Esophagus muscularis mucosa (tissue), 4 donors: Measurements from ENCODE around the gene ASAH2B.
"Not testable (repeated sequence)": the region's sequence is repeated elsewhere in the genome, so short reads cannot be mapped to it uniquely, and the experiment has no call there.

Experiments used
- EP300 ChIP-seq: sonication (generic); formaldehyde crosslinking; IDR thresholded peaks from one replicate; pipeline ENCODE4 v1.6.1; 2017; ENCODE audit warnings: antibody characterized with exemption
- POLR2A ChIP-seq: fragments of 450-650 bp; IDR thresholded peaks from one replicate; pipeline ENCODE4 v1.6.1; 2017; ENCODE audit warnings: antibody characterized with exemption, moderate library complexity, mild to moderate bottlenecking, low read depth
- POLR2AphosphoS5 ChIP-seq, 2 donors: sonication (generic); formaldehyde crosslinking; IDR thresholded peaks; one replicate each; pipeline ENCODE4 v1.6.1; 2017; ENCODE audit warnings: antibody characterized with exemption in 2 of 2
- TF ChIP-seq, protein P1 (sequence below), 3 experiments: fragments of 200-600 bp in 2 of 3; fragments of 450-650 bp in 1 of 3; sonication (generic) in 2 of 3; IDR thresholded peaks; one replicate each; pipeline ENCODE4 v1.5.1; 2017 to 2019; ENCODE audit warnings: antibody characterized with exemption in 3 of 3, mild to moderate bottlenecking in 2 of 3, moderate library complexity in 1 of 3

- TF ChIP-seq POLR2A; EP300; POLR2AphosphoS5 (IDR thresholded peaks at IDR 0.05): not testable (repeated sequence)
- TF ChIP-seq, protein P1, sequence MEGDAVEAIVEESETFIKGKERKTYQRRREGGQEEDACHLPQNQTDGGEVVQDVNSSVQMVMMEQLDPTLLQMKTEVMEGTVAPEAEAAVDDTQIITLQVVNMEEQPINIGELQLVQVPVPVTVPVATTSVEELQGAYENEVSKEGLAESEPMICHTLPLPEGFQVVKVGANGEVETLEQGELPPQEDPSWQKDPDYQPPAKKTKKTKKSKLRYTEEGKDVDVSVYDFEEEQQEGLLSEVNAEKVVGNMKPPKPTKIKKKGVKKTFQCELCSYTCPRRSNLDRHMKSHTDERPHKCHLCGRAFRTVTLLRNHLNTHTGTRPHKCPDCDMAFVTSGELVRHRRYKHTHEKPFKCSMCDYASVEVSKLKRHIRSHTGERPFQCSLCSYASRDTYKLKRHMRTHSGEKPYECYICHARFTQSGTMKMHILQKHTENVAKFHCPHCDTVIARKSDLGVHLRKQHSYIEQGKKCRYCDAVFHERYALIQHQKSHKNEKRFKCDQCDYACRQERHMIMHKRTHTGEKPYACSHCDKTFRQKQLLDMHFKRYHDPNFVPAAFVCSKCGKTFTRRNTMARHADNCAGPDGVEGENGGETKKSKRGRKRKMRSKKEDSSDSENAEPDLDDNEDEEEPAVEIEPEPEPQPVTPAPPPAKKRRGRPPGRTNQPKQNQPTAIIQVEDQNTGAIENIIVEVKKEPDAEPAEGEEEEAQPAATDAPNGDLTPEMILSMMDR (IDR thresholded peaks at IDR 0.05) = not testable (repeated sequence)
These were observed 33.7 kb upstream of the ASAH2B start for GRCh38 chr10:50706006-50706405.
